BLaER1 (cell line): ENCODE data around the gene TUBA8.
A peak's percentile ranks its signal among the peaks of the same experiment; 100 is the strongest.

Experiments used
- H3K27ac ChIP-seq: shearing (Covaris generic); formaldehyde crosslinking; 2 replicates; pipeline ENCODE4 v1.8.1; 2022
- H3K27me3 ChIP-seq: shearing (Covaris generic); formaldehyde crosslinking; 2 replicates; pipeline ENCODE4 v1.8.1; 2022
- H3K36me3 ChIP-seq: shearing (Covaris generic); formaldehyde crosslinking; 2 replicates; pipeline ENCODE4 v1.8.1; 2022
- H3K4me1 ChIP-seq: shearing (Covaris generic); formaldehyde crosslinking; 2 replicates; pipeline ENCODE4 v1.8.1; 2022
- H3K4me2 ChIP-seq: shearing (Covaris generic); formaldehyde crosslinking; 2 replicates; pipeline ENCODE4 v1.8.1; 2022
- H3K4me3 ChIP-seq: shearing (Covaris generic); formaldehyde crosslinking; 2 replicates; pipeline ENCODE4 v1.8.1; 2022
- H3K9ac ChIP-seq: shearing (Covaris generic); formaldehyde crosslinking; 2 replicates; pipeline ENCODE4 v1.8.1; 2022
- H3K9me3 ChIP-seq: shearing (Covaris generic); formaldehyde crosslinking; 2 replicates; pipeline ENCODE4 v1.8.1; 2022
- H4K20me1 ChIP-seq: shearing (Covaris generic); formaldehyde crosslinking; 2 replicates; pipeline ENCODE4 v1.8.1; 2022
- Cebpa-rat ChIP-seq: shearing (Covaris generic); IDR thresholded peaks from 2 replicates; pipeline ENCODE4 v1.8.1; 2022

Gene TUBA8

DNA sequence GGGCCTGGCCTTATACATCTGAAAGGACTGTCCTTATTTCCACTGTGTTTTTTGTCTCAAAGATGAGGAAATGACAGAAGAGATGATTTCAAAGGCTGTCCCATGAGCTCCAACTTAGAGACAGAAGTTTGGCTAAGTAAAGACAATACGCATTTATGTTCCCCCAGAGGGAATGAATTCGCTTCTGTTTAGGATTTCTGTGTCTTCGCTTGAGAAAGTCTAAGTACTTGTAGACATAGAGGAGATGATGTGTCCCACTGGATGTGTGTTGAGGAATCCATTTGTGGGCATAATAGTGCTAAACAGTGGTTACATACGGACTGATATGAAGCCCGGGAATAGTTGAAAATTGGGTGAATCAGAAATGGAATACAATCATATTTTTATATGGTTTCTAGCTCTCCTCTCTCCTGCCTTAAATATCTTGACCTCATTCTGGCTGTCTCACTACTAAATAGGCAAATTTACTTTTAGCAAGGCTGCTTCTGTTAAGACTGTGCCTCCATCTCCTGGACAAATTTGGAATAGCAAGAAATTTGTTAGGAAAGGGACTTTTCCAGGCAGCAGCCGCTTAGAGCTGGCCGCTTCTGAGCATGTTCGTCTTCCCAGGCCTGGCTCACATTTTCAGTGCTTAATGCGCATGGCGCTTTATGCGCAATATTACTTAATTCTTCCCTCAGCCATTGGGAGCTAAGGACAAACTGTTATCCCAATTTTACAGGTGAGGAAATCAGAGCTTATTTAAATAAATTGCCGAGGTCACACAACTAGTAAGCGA, 34.7 kb upstream of the TUBA8 start:
- peak overlapping the region; percentile 93 for H3K4me2 ChIP-seq
- H3K9me3 ChIP-seq = no peaks in the 10 kb centered on the region
- no peaks in the 10 kb centered on the region for H3K27me3 ChIP-seq
- TF ChIP-seq Cebpa-rat = no peak
- H3K27ac ChIP-seq = no peak overlapping the region
- no peak overlapping the region for H3K4me3 ChIP-seq
- peaks cover 47% of the 10 kb centered on the region for H3K4me1 ChIP-seq
- no peak overlapping the region for H3K9ac ChIP-seq
- H4K20me1 ChIP-seq = peaks cover 13% of the 10 kb centered on the region; the same call in 1 of the 2 replicates
- peaks cover 18% of the 10 kb centered on the region for H3K36me3 ChIP-seq

DNA sequence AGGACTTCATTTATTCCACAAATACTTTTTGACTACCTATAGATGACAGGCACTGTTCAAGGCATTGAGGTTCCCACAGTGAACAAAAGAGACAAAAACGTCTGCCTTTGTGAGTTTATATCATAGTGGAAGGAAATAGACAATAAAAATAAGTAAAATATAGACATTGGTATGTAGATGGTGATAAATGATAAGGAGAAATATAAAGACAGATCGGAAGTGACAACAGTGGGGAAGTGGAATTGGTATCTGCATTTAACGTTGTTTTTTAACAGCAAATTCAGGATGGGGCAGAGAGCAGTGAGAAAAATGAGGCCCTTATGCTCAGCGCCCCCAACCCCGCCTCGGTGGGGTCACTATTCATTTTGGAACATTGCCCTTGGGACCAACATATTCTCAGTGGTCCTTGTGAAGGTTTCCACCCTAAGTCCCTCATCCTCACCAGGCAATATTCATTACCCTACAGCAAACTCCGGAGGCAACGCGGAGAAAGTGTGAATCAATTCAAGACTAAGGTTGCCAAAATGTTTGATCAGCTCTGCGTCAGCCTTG, 33.4 kb upstream of the TUBA8 start:
- no peaks in the 10 kb centered on the region for H3K9me3 ChIP-seq
- no peak for TF ChIP-seq Cebpa-rat
- H3K4me1 ChIP-seq = peaks cover 35% of the 10 kb centered on the region
- H4K20me1 ChIP-seq = peaks cover 22% of the 10 kb centered on the region
- no peaks in the 10 kb centered on the region for H3K27me3 ChIP-seq
- peak overlapping the region; percentile 49 for H3K27ac ChIP-seq
- H3K4me3 ChIP-seq = peak overlapping the region; percentile 98
- peaks cover 31% of the 10 kb centered on the region for H3K36me3 ChIP-seq
- peak overlapping the region; percentile 93 for H3K4me2 ChIP-seq
- H3K9ac ChIP-seq = peak overlapping the region; percentile 92

DNA sequence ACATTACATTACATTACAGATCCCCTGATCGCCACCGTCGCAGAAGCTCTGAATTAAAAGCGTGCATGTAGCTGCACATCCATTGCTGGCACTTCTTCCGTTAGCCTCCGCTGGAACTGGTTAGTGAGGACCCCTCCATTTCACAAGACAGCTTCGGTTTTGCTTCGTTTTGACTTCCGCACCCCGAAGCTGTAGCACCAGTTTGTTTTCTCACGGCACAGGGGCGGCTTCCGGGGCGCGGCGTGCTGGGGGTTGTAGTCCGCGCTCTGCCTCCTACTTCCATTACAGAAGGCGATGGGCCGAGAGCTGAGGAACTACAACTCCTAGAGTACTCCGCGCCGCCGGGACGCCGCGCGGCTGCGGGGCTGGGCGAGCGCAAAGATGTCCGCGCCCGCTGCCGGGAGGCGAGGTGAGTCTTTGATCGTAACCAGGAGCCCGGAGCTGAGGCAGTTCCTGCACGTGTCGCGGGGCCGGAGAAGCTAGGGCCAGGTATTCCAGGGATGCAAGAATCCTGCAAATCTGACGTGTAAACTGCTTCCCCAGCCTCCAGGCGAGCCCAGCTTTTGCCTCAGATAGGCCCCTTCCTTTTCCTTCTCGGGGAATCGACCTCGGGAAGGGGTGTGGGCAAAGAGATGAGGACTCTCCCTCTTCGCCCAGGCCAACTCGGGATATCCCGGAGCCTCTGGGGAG, 32.8 kb upstream of the TUBA8 start, which contains the start of gene PEX26:
Gene PEX26, plus strand, starts transcription at position 352 of the 690 bp plus-strand sequence. CDS start 387 bp downstream, outside the sequence.
- H3K36me3 ChIP-seq = peaks cover 37% of the 10 kb centered on the region
- H3K4me2 ChIP-seq = peak within 1 kb of the TSS; percentile 93
- peak within 1 kb of the TSS; percentile 92 for H3K9ac ChIP-seq
- no peak for TF ChIP-seq Cebpa-rat
- peak within 1 kb of the TSS; percentile 98 for H3K4me3 ChIP-seq
- peaks cover 37% of the 10 kb centered on the region for H3K4me1 ChIP-seq
- no peaks in the 10 kb centered on the region for H3K27me3 ChIP-seq
- no peaks in the 10 kb centered on the region for H3K9me3 ChIP-seq
- peaks cover 29% of the 10 kb centered on the region for H4K20me1 ChIP-seq
- peak within 1 kb of the TSS; percentile 90 for H3K27ac ChIP-seq

DNA sequence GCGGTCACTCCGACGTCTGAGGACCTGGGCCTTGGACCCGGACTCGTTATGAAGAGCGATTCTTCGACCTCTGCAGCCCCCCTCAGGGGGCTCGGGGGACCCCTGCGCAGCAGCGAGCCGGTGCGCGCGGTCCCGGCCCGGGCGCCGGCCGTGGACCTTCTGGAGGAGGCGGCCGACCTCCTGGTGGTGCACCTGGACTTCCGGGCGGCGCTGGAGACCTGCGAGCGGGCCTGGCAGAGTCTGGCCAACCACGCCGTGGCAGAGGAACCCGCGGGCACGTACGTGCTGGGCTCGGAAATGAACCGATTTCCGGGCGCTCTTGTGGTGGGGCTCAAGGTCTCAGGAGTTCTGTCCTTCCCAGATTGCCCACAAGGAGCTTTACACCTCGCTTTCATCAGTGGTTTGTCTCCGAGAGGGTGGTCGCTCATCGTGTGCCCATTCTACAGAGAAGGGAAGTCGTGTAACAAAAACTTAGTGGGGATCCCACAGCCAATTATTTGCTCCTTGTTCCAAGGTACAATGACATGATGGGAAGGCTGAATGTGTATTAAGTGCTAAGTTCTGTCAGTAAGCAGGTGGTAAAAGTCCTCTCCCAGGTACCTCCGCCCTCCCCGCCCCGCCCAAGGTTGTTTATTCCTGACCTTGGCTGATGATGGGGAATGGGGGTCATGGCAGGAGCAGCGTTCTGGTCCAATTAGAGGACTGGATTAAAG, 32.1 kb upstream of the TUBA8 start:
- no peaks in the 10 kb centered on the region for H3K27me3 ChIP-seq
- peak overlapping the region; percentile 92 for H3K9ac ChIP-seq
- TF ChIP-seq Cebpa-rat = no peak
- peak overlapping the region; percentile 98 for H3K4me3 ChIP-seq
- peak overlapping the region; percentile 90 for H3K27ac ChIP-seq
- H3K4me1 ChIP-seq = peaks cover 41% of the 10 kb centered on the region
- H4K20me1 ChIP-seq = peaks cover 36% of the 10 kb centered on the region
- no peaks in the 10 kb centered on the region for H3K9me3 ChIP-seq
- H3K36me3 ChIP-seq = peaks cover 44% of the 10 kb centered on the region
- peak overlapping the region; percentile 93 for H3K4me2 ChIP-seq

DNA sequence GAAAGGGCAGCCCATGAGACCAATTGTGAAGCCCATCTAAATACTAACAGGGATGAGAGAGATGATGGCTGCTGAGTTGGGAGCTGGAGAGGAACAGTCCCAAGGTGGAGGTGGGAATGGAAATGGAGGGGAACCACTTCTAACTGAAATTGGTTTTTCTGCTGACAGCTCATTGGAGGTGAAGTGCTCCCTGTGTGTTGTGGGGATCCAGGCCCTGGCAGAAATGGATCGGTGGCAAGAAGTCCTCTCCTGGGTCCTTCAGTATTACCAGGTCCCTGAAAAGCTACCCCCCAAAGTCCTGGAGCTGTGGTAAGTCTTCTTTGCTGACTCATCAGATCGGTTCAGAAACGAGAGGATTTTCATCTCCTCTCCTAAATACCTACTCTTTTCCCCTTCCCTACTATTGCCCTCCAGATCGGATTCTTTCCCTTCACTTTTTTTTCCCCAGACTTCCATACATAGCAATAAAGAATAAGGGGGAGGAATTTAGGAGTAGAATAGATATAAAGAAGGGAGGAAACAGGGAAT, 30.8 kb upstream of the TUBA8 start:
- no peak overlapping the region for H3K4me3 ChIP-seq
- peaks cover 50% of the 10 kb centered on the region for H3K4me1 ChIP-seq
- peak overlapping the region; percentile 93 for H3K4me2 ChIP-seq
- no peaks in the 10 kb centered on the region for H3K27me3 ChIP-seq
- H3K36me3 ChIP-seq = peaks cover 57% of the 10 kb centered on the region
- TF ChIP-seq Cebpa-rat = no peak
- H3K9me3 ChIP-seq = no peaks in the 10 kb centered on the region
- H3K9ac ChIP-seq = no peak overlapping the region
- no peak overlapping the region for H3K27ac ChIP-seq
- peaks cover 42% of the 10 kb centered on the region for H4K20me1 ChIP-seq

DNA sequence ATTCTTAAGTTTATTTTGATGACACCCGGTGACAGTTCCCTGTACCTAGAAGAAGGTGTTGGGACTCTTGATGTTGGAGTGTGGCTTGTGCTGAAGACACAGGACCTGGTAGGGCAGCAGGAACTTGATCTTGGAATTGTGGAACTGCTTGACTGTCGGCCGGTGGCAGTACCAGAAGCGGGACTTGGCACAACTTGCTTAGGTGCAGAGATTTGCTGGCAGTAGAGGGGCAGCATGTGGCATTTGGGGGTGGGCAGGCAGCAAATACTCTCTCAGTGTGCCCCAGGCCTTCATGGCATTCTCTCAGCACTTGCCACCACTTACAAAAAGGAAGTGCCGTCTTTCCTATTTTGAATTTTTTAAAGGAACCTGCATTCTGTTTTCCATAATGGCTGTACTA, 29.2 kb upstream of the TUBA8 start:
- Histone ChIP-seq H3K36me3 (peaks cover 73% of the 10 kb centered on the region), H3K27ac (no peak overlapping the region), H3K4me2 (no peak overlapping the region), H3K4me1 (peaks cover 45% of the 10 kb centered on the region), H3K4me3 (no peak overlapping the region), H3K9ac (no peak overlapping the region), H4K20me1 (peaks cover 55% of the 10 kb centered on the region), H3K9me3 (no peaks in the 10 kb centered on the region), H3K27me3 (no peaks in the 10 kb centered on the region)
- no peak for TF ChIP-seq Cebpa-rat

DNA sequence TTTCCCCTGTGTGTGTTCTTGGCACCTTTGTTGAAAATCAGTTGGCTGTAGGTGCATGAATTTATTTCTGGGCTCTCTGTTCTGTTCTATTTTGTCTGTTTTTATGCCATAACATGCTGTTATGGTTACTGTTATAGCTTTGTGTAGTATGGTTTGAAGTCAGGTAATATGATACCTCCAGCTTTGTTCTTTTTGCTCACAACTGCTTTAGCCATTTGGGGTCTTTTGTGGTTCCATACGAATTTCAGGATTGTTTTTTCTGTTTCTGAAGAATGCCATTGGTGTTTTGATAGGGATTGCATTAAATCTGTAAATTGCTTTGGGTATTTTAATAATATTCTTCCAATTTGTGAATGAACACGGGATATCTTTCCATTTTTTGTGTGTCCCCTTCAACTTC, 28.1 kb upstream of the TUBA8 start:
- Histone ChIP-seq H3K27ac (no peak overlapping the region), H3K36me3 (peaks cover 82% of the 10 kb centered on the region), H3K27me3 (no peaks in the 10 kb centered on the region), H3K9ac (no peak overlapping the region), H4K20me1 (peaks cover 66% of the 10 kb centered on the region), H3K4me3 (no peak overlapping the region), H3K4me1 (peaks cover 47% of the 10 kb centered on the region), H3K9me3 (no peaks in the 10 kb centered on the region), H3K4me2 (no peak overlapping the region)
- TF ChIP-seq Cebpa-rat = no peak

DNA sequence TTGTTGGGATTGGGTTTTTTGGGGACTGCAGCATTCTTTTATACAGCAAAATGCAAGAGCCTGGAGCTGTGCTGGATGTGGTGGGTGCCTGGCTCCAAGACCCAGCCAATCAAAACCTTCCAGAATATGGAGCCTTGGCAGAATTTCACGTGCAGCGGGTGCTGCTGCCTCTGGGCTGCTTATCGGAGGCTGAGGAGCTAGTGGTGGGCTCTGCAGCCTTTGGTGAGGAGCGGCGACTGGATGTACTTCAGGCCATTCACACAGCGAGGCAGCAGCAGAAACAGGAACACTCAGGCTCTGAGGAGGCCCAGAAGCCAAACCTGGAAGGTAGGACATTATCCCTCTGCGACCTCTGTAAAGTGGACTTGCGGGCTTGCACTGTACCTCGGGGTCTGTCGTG, 27.2 kb upstream of the TUBA8 start:
- no peak overlapping the region for H3K4me3 ChIP-seq
- peaks cover 75% of the 10 kb centered on the region for H4K20me1 ChIP-seq
- H3K9ac ChIP-seq = no peak overlapping the region
- peaks cover 88% of the 10 kb centered on the region for H3K36me3 ChIP-seq
- H3K27me3 ChIP-seq = no peaks in the 10 kb centered on the region
- no peak for TF ChIP-seq Cebpa-rat
- peak overlapping the region; percentile 47 for H3K4me2 ChIP-seq
- H3K9me3 ChIP-seq = no peaks in the 10 kb centered on the region
- peaks cover 56% of the 10 kb centered on the region for H3K4me1 ChIP-seq
- H3K27ac ChIP-seq = no peak overlapping the region

DNA sequence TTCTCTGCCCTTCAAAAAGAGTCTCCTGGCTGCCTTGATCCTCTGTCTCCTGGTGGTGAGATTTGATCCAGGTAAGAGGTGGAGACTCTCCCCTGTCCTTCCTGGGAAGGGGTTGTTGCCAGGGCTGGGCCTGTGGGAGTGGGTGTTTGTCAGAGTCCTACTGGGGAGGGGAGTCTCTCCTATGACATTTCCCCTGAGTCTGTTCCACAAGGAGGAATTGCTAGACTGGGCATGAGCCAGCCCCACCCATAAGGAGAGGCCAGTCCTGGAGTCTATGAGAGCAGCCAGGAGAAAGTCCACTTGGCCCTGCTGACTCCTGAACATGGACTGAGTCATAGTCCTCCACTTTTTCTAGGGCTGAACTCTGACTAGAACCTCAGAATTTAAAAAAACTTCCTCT, 25.4 kb upstream of the TUBA8 start:
- peaks cover 91% of the 10 kb centered on the region for H3K36me3 ChIP-seq

More for the DNA sequence above, 25.4 kb upstream of the TUBA8 start:
- no peak overlapping the region for H3K9ac ChIP-seq
- H4K20me1 ChIP-seq = peaks cover 80% of the 10 kb centered on the region
- H3K4me2 ChIP-seq = no peak overlapping the region
- H3K4me1 ChIP-seq = peaks cover 59% of the 10 kb centered on the region
- TF ChIP-seq Cebpa-rat = no peak
- no peak overlapping the region for H3K27ac ChIP-seq
- no peaks in the 10 kb centered on the region for H3K27me3 ChIP-seq
- H3K4me3 ChIP-seq = no peak overlapping the region
- no peaks in the 10 kb centered on the region for H3K9me3 ChIP-seq
